Left renal pelvis (tissue), 4 donors: ENCODE results near the gene CDPF1. TPM values are rescaled to one million over a fixed set of nuclear protein-coding genes. Genes with fewer than 3 reads are reported as not detected.
"Not testable (repeated sequence)": the region's sequence is repeated elsewhere in the genome, so short reads cannot be mapped to it uniquely, and the experiment has no call there.

Experiments
- DNase-seq, 4 donors: peaks; one replicate each; pipeline ENCODE4 v3.0.0-alpha.2; 2013; ENCODE audit warnings: low read depth in 4 of 4, low spot score in 3 of 4
- polyA plus RNA-seq, 4 donors: library from polyadenylated mRNA; unstranded; fragments of 120-200 nt; gene quantifications; one replicate each; pipeline ENCODE4 v1.2.1, GENCODE V29; 2013; ENCODE audit not compliant: insufficient read length in 4 of 4

Gene CDPF1
- polyA plus RNA-seq, 4 donors, result 11.3 to 16.9 (median 14.2) TPM

DNA sequence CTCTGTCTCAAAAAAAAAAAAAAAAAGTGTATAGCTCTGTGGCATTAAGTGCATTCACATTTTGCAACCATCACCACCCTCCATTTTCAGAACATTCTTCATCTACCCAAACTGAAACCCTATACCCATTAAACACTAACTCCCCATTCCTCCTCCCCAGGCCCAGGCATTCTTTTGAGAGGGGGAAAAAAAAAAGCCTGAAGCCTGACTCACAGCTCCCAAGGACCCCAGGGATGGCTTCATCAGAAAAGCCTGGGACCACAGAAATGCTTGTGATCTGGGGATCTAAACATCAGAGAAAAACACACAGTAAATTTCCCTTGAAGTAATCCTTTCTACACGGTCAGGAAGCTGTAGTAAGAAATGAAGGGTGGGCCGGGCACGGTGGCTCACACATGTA, 35.9 kb upstream of the CDPF1 start:
- no peak for DNase-seq

DNA sequence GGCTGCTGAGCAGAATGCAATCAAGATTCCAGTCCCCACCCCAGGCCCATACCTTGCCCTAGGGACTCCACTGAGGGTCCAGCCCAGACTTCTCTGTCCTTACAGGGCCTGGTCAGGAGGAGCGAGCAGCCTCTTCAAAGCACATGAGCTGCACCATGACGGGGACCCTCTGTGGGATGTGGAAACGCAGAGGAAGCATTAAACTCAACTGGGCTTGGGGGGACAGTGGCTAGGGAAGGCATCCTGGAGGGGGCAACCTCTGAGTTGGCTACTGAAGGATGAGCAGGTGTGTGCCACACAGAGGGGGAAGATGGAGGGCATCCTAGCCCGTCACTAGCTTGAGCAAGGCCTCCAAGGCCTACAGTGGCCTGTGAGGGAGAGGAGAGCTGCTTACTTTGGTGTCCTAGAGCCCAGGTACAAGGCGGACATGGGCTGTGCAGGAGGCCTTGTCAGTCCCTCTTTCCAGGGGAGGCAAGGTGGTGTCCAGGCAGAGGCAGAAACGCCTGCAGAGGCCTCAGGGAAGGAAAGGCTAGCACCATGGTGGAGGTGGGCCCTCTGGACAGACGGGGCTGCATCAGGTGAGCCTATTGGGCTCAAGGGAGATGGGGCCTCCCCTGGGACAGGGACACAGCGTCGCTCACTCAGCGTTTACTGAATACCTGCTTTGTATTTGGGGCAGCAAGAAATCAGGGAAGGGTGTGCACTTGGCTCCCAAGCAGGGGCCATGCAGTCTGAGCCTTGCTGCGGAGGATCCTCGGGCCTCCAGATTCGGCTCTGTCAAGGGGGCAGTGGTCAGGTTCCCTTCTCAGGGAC, 32.0 kb upstream of the CDPF1 start:
- DNase-seq, result no peak

DNA sequence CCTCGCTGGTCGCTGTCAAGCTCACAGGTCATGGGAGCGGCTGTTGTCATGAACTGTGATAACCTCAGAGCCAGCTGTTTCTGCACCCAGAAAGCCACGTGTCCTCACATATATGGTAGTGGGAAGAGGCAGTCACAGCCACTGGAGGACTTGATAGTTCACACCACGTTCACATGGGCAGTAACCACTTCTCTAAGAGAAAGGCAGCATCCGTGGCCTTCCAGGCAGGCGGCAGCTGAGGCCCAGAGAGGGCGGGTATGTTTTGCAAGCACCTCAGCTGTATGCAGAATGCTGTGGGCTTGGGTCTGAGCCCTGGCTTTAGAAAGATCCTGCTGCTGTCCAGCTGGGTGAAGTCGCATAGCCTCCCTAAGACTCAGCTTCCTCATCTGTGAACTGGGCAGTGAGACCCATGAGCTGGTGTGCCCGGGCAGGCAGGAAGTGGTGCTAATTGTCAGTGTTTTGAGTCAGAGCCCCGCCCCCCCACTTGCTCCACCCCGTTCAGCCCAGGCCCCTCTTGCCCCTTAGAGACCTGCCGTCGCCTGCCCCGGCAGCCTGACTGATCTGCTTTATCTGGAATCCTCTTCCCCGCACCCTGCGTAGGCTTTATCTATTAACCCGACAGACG, 31.0 kb upstream of the CDPF1 start:
- DNase-seq, result no peak

DNA sequence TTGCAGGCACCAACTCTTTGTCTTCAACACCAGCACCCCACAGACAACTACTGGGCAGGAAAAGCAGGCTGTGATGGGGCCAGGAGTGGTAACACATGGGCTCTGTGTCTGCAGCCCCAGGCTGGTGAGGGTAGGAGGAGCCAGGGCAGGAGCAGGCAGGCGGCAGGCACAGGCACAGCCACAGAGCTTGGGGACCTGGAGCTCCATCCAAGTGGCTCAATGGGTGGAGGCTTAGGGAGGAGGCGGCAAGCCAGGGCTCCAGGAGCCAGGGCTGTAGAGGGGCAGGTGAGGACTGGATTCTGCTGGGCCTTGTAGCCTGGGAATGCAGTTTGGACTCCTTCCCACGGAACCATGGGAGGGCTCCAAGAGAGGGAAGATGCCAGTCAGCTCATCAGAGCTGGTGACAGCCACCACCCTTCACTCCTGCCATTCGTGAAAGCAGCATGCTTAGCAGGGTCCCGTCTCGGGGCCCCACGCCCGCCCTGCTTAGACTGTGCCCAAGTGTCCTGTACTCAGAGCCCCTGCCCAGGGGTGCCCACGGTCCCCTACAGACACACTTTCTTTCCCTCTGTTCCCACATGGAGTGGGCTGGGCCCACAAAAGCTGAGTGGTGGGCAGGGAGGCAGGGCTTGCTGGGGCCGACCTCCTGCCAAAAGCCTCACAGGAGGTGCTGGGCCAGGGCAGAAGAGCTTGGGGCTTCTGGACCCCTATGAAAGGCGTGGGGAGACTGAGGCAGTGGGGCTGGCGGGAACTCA, 30.1 kb upstream of the CDPF1 start:
- DNase-seq, result no peak

DNA sequence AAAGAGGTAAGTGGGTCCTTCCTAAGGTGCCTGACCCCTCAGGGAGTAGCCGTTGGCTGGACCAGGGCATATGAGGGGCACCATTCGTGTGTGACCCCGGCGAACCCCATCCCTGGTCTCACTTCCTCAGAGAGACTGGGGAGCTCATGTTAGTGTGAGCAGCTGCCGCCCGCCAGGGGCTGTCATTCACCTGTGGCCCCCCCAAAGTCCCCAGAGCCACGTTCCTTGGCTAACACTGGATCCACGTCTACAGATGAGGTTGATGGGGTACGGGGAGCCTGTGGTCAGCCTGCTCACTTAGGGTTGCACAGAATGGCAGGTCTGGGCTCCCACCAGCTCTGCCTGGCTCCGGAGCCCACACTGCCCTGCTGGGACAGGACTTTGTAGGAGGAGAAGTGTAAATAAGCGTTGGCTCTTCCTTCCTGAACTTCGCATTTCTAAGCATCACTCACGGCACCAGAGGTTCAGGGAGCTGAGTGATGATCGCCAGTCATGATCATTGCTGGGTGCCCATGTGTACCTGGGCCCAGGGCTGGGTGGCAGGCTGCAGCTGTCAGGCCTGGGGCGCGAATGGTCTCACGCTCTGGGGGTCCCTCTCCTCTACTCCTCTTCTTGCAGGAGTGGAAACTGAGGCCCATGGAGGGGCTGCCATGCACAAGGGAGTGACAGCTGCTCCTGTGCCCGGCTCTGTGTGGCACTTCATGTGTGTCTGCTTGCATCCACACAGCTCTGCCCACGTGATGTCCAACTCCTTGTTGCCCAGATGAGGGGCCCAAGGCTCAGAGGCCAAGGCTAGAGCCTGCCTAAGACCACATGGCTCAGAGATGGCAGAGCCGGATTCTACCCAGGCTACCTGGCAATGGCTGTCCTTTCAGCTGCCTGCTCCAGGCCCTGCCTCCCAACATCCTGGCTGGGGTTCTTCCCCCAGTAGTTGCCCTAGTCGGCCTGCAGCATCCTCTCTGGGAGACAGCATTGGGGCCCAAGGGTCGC, 28.9 kb upstream of the CDPF1 start:
- no peak for DNase-seq

DNA sequence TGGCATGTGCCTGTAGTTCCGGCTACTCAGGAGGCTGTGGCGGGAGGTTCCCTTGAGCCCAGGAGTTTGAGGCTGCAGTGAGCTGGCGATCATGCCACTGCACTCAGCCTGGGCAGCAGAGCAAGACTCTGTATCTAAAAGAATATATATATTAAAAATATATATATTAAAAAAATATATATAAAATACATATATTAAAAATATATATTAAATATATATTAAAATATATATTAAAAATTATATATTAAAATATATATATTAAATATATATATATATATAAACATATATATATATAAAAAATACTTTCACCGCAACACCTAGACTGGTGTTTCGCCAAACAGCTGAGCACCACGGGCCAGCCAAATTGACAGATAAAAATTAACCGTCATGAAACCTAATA, 26.5 kb upstream of the CDPF1 start:
- DNase-seq, result no peak

DNA sequence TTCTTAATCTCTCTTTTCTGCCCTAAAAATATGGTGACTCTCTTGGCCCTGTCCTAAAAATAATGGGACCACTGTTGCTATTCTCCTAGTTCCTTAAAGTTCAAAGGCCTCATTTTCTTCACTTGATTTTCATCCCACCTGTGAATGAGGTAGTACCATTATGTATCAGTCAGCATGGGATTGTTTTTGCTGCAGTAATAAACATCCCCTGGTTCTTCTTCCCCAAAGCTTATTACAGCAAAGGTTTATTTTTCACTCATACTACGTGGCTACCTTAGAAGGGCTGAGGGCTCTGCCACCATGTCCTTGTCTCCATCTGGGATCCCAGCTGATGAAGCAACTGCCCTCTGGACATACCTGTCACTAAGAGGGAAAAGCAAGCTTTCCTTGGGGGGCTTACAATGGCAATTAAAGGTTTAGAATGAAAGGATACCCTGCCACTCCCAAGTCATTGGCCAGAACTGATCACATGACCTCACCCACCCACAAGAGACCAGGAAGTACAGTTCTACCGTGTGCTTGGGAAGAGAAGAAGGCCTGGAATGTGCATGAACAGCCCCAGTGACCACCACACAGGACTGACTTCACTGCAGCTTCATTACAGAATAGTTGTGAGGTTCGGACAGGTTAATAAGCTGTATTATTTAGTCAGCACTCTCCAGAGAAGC, 25.5 kb upstream of the CDPF1 start:
- no peak for DNase-seq

DNA sequence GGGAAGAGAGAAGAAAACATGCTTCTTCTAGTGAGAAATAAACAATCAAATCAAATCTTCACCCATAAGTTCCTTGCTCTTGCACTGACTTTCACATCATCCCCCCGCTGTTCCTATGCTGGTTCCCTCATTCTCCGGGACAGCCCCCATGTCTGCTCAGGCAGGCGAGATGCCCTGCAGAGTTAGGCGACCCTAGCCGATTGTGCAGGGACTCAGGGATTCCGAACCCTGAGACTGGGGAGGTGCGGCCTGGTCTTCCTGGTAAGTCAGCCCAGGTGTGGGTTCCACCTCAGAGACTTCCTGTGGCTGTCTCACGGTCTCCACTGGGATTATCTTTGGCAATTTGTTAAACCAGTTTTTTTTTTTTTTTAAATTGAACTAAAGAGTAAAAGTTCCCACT, 24.3 kb upstream of the CDPF1 start:
- no peak for DNase-seq

DNA sequence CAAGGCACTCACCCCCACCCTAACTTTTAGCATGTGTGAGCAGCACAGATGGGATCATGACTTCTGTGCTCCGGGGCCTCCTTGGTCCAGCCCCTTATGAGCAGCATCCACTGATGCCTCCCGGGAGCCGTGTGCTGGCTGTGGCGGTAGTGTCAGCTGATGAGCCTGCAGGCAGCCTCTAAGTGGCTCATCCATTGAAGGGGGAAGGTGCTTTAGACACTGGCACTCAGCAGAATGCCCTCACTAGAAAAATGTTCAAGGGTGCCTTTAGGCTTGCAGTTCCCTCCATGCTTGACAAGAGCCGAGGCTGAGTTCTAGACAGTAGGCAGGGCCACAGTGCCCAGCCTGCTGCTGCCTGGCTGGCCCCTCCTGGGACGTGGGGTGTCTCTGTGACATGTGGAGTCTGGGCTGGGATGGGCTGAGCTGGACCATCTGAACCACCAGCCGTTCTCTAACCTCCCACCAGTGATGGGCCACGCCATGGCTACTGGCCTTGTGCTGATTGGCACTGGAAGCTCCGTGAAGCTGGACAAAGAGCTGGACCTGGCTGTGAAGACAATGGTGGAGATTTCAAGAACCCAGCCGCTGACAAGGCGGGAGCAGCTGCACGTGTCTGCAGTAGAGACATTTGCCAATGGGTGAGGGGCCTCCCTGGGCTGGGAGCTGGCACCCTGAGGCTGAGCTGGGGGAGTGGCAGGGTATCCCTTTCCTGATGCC, 23.5 kb upstream of the CDPF1 start:
- no peak for DNase-seq

DNA sequence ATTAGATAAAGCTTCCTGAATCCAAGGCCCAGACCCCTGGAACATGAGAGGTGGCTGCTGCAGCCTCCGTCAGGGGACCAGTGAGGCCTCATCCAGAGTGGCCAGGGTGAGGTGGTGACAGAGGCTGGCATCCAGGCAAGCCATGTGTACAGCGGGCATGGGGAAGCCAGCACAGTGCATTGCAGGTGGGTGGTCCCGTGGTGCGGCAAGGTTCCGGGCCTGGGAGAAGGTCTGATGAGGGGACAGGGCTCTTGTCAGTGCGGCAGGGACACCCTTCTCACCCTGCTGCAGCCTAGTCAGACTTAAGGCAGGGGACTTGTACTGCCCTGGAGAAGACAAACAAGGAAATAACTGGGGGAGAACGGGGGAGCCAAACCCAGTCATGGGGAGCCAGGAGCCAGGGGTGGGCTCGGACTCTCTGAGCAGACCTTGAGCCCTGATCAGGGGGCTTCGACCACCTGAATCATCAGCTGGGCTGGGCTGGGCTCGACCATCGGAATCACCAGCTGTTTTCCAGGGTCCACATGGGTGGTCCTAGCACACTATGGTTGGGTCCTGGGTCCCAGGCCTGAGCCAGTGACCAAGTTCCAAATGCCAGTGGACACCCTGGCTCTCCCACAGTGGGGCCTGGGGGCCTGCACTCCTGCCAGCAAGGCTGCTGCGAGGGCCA, 22.8 kb upstream of the CDPF1 start:
- DNase-seq, result no peak

DNA sequence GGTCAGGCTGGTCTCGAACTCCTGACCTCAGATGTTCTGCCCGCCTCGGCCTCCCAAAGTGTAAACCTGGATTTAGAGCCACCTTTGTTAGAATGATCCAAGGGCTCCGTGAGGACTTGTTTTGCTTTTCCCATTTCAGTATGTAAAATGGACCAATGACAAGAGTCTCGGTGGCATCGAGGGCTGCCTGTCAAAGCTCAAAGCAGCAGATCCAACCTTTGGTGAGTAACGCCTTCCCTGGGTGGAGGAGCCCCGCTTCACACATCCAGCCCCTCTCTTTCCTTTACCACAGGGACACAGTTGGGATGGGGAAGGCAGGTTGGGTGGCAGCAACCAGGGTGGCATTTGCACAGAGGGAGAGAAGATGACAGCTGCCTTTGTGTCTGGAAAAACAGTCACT, 22.1 kb upstream of the CDPF1 start:
- no peak for DNase-seq

DNA sequence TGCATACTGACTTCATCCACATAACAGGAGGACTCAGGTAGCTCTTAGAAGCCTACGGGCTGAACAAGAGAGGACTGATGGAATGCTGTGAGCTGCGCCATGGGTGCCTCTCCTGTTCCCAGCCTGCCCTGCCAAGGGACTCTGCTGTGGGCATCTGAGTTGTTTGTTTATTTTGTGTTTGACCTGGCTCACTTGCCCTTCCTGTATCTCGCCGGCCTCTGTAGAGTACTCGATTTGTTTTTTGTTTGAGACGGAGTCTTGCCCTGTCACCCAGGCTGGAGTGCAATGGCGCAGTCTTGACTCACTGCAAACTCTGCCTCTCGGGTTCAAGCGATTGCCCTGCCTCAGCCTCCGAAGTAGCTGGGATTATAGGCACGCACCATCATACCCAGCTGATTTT, 19.5 kb upstream of the CDPF1 start:
- DNase-seq, result no peak

DNA sequence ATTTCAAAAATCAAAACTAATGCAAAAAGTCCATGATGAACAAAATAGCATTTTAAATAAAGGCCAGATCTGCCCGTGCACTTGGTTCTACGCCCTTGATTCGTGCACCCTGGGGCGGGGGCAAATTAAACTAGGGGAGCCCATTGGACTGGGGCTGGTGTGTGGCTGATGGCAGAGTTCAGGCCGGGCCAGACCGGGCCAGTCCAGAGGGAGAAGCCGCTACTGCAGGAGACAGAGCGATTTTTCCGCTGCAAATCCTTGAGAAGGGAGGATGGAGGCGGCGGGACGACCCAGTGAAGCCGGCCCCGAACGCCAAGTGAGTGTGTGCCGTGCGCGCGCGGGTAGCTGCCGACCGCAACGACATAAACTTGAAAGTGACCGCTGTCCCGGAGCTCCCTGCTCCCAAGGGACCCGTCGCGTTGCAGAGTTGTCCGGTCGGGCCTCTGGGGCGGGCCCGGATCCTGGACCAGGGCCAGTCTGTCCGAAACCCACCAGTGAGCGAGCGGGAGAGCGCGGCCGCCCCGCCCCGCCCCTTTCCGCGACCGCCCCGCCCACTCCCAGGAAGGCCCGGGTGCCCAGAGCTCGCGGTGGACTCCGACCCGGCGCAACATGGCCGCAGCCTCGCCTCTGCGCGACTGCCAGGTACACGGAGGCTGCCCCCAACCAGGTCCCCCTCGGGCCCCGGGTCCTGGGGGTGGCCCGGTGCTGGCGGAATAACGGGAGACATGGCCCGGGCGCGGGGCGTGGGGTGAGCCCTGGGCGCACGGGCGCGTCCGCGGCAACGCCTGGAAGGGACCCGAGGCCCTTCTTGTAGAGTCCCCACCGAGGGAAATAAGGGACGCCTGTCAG, 17.6 kb upstream of the CDPF1 start, which contains the start of gene TTC38:
Gene TTC38, plus strand, starts transcription at position 578 of the 849 bp plus-strand sequence. Its CDS starts 32 bp downstream, at position 610.
- peak; percentile 58 to 70 (median 64) for DNase-seq

DNA sequence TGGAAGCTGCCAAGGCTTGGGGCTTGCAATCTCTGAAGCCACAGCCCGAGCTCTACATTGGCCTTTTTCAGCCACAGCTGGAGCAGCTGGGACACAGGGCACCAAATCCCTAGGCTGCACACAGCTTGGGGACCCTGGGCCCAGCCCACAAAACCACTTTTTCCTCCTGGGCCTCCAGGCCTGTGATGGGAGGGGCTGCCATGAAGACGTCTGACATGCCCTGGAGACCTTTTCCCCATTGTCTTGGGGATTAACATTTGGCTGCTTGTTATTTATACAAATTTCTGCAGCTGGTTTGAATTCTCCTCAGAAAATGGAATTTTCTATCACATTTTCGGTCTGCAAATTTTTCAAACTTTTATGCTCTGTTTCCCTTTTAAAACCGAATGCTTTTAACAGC, 15.5 kb upstream of the CDPF1 start:
- DNase-seq, result not testable (repeated sequence)

DNA sequence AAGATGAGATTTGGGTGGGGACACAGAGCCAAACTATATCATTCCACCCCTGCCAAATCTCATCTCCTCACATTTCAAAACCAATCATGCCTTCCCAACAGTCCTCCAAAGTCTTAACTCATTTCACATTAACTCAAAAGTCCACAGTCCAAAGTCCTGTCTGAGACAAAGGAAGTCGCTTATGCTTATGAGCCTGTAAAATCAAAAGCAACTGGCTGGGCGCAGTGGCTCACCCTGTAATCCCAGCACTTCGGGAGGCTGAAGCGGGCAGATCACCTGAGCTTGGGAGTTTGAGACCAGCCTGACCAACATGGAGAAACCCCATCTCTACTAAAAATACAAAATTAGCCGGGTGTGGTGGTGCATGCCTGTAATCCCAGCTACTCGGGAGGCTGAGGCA, 14.4 kb upstream of the CDPF1 start:
- not testable (repeated sequence) for DNase-seq

DNA sequence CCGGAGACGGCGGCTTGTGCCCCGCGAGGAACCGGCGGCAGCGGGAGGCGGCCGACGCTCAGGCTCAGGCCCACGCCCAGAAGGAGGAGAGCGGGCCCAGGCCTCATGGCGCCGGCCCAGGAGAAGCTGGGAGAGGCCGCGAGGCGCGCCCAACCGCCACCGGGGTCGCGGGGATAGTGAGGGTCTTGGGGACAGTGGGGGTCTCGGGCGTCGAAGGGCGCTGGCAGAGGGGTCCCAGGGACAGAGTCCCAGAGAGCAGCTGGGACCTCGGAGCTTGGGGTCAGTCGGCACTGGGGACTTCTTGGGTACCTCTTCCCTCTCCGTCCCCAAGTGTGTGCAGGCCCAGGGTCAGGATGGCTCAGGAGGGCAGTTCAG, 13.1 kb upstream of the CDPF1 start, which contains the start of gene PKDREJ:
Gene PKDREJ, minus strand, starts transcription at position 128 of the 375 bp plus-strand sequence. Its CDS starts 21 bp downstream, at position 107.
- DNase-seq, result no peak

DNA sequence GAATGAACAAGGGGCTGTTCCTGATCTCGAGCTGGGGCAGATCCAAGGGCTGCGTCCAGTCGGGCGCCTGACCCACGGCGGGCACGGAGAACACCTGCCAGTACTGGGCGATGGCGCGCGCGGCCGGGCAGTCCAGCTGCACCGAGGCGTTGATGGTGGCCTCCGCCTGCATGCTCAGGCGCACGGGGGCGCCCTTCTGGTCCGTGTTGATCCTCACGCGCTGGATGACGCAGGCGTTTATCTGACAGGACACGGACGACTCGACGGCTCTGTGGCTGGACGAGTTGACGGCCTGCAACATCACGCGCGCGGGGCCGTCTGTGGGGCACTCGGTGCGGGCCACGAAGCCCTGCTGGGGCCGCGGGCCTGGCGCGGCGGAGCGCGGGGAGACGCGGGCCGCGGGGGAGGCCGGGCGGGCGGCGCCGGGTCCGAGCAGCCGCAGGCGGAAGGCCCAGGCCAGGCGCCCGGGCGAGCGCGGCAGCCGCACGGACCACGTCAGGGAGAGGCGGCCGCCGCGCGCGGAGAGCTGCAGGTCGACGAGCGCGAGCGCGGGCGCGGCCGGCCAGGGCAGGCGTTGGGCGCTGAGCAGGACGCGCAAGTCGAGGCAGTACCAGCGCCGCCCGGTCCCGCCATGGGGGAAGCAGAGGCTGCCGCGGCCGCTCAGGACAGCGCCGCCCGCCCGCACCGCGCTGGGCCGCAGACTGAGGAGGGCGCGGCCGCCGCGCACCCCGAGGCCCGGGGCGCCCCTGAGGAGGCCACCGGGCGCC, 12.5 kb upstream of the CDPF1 start:
- DNase-seq, result no peak
